SK-N-SH (cell line): ENCODE results near the gene MEI4. TPM values are rescaled to one million over a fixed set of nuclear protein-coding genes. Genes with fewer than 3 reads are reported as not detected.

ENCODE experiments used
- CTCF ChIA-PET: fragments of 300-600, 350-600 bp; formaldehyde crosslinking; extraction: SDS; loops from one replicate; lab custom pipeline; 2021; lab: Yijun Ruan, JAX
- POLR2A ChIA-PET: fragments of 350-600 bp; sonication (Branson Sonifier 250); formaldehyde crosslinking; extraction: SDS; loops from one replicate; lab custom pipeline; 2020; ENCODE audit warnings: antibody characterized with exemption, inconsistent platforms; lab: Yijun Ruan, JAX
- DNase-seq: peaks from one replicate; pipeline ENCODE4 v3.0.0; 2012
- H2AFZ ChIP-seq: fragments of 200-600 bp; sonication (generic); 2 replicates; pipeline ENCODE4 v1.8.1; 2016; ENCODE audit warnings: antibody characterized with exemption, mild to moderate bottlenecking, low read depth
- H3F3A ChIP-seq: fragments of 200-600 bp; sonication (generic); replicated peaks from 2 replicates; pipeline ENCODE3; 2016; ENCODE audit warnings: antibody characterized with exemption, mild to moderate bottlenecking; ENCODE audit not compliant: insufficient read depth
- H3K27ac ChIP-seq, 2 experiments: fragments of 200-500 bp in 1 of 2; fragments of 200-600 bp in 1 of 2; sonication (Bioruptor generic) in 1 of 2; sonication (generic), shearing (Covaris generic) in 1 of 2; 2 replicates each; pipeline versions ENCODE4 v1.5.1 to v1.6.1; 2014 to 2016; ENCODE audit warnings: low read depth in 2 of 2, inconsistent platforms in 1 of 2, low read length in 1 of 2, mild to moderate bottlenecking in 1 of 2, mixed read lengths in 1 of 2
- H3K27me3 ChIP-seq: fragments of 200-600 bp; sonication (generic), shearing (Covaris generic); 2 replicates; pipeline ENCODE4 v1.6.1; 2016; ENCODE audit warnings: mixed run types; ENCODE audit not compliant: insufficient read depth
- H3K36me3 ChIP-seq, 2 experiments: fragments of 200-500 bp in 1 of 2; fragments of 200-600 bp in 1 of 2; sonication (Bioruptor generic) in 1 of 2; sonication (generic) in 1 of 2; replicated peaks in 1 of 2; 2 replicates each; pipeline versions ENCODE3 to v1.5.1; 2014 to 2016; ENCODE audit warnings: low read length in 1 of 2, mild to moderate bottlenecking in 1 of 2; ENCODE audit not compliant: insufficient read depth in 2 of 2, control insufficient read depth in 1 of 2
- H3K4me1 ChIP-seq, 2 experiments: fragments of 200-500 bp in 1 of 2; fragments of 200-600 bp in 1 of 2; sonication (Bioruptor generic) in 1 of 2; sonication (generic), shearing (Covaris generic) in 1 of 2; 2 replicates each; pipeline versions ENCODE4 v1.5.1 to v1.6.1; 2014 to 2016; ENCODE audit warnings: low read depth in 1 of 2, low read length in 1 of 2, mixed run types in 1 of 2; ENCODE audit not compliant: insufficient read depth in 2 of 2, control insufficient read depth in 1 of 2
- H3K4me2 ChIP-seq: fragments of 200-600 bp; sonication (generic), shearing (Covaris generic); 2 replicates; pipeline ENCODE4 v1.6.1; 2017; ENCODE audit warnings: mixed run types
- H3K4me3 ChIP-seq, 2 experiments: fragments of 200-500 bp in 1 of 2; fragments of 200-600 bp in 1 of 2; sonication (Bioruptor generic) in 1 of 2; sonication (generic), shearing (Covaris generic) in 1 of 2; 2 replicates each; pipeline versions ENCODE4 v1.5.1 to v1.8.1; 2014 to 2016; ENCODE audit warnings: low read depth in 2 of 2, inconsistent platforms in 1 of 2, low read length in 1 of 2, mild to moderate bottlenecking in 1 of 2, mixed read lengths in 1 of 2, moderate library complexity in 1 of 2
- H3K79me2 ChIP-seq: fragments of 200-600 bp; sonication (generic); 2 replicates; pipeline ENCODE4 v1.8.1; 2017; ENCODE audit warnings: mild to moderate bottlenecking; ENCODE audit not compliant: insufficient read depth
- H3K9ac ChIP-seq: fragments of 200-600 bp; sonication (generic); 2 replicates; pipeline ENCODE4 v1.6.1; 2017; ENCODE audit warnings: mixed run types
- H3K9me2 ChIP-seq: fragments of 200-600 bp; sonication (generic); 2 replicates; pipeline ENCODE4 v1.6.1; 2017; ENCODE audit warnings: mixed run types
- H3K9me3 ChIP-seq: fragments of 200-600 bp; sonication (generic); 2 replicates; pipeline ENCODE4 v1.6.1; 2017; ENCODE audit warnings: mixed run types, mild to moderate bottlenecking, moderate library complexity
- H4K20me1 ChIP-seq: fragments of 200-600 bp; sonication (generic); 2 replicates; pipeline ENCODE4 v1.6.1; 2017; ENCODE audit warnings: mild to moderate bottlenecking, mixed run types; ENCODE audit not compliant: insufficient read depth
- CTCF ChIP-seq: fragments of 200-600 bp; sonication (generic); IDR thresholded peaks from 2 replicates; pipeline ENCODE4 v1.6.1; 2017; ENCODE audit warnings: antibody characterized with exemption, mild to moderate bottlenecking, moderate library complexity
- ELF1 ChIP-seq: IDR thresholded peaks from 2 replicates; pipeline ENCODE4 v1.4.0; 2012
- EP300 ChIP-seq, 2 experiments: IDR thresholded peaks; 2 replicates each; pipeline versions ENCODE4 v1.4.0 to v1.6.1; 2012; ENCODE audit warnings: borderline replicate concordance in 1 of 2, low read depth in 1 of 2, low read length in 1 of 2
- EZH2phosphoT487 ChIP-seq: fragments of 200-600 bp; sonication (generic); IDR thresholded peaks from 2 replicates; pipeline ENCODE4 v1.6.1; 2017; ENCODE audit warnings: low read depth, mixed run types, mild to moderate bottlenecking, antibody characterized with exemption, moderate library complexity, borderline replicate concordance
- FOXJ3 ChIP-seq: sonication (generic); formaldehyde crosslinking; IDR thresholded peaks from 2 replicates; pipeline ENCODE4 v1.5.1; 2020; ENCODE audit warnings: mild to moderate bottlenecking, missing genetic modification reagents
- GABPA ChIP-seq: IDR thresholded peaks from 2 replicates; pipeline ENCODE4 v1.4.0; 2012; ENCODE audit warnings: low read depth, mild to moderate bottlenecking
- JUND ChIP-seq: IDR thresholded peaks from 2 replicates; pipeline ENCODE4 v1.4.0; 2012
- MAX ChIP-seq: IDR thresholded peaks from 2 replicates; pipeline ENCODE4 v1.4.0; 2012; ENCODE audit warnings: low read depth
- MEF2A ChIP-seq: IDR thresholded peaks from 2 replicates; pipeline ENCODE4 v1.4.0; 2012; ENCODE audit warnings: low read depth, borderline replicate concordance
- NFIC ChIP-seq: IDR thresholded peaks from 2 replicates; pipeline ENCODE4 v1.4.0; 2012; ENCODE audit warnings: borderline replicate concordance
- RCOR1 ChIP-seq: fragments of 150-350 bp; IDR thresholded peaks from 2 replicates; pipeline ENCODE4 v1.6.1; 2017; ENCODE audit warnings: antibody characterized with exemption, low read length
- RFX5 ChIP-seq: IDR thresholded peaks from 2 replicates; pipeline ENCODE4 v1.6.1; 2012; ENCODE audit warnings: mild to moderate bottlenecking, improper control_type of control experiment, low read length
- RXRA ChIP-seq: IDR thresholded peaks from 2 replicates; pipeline ENCODE4 v1.4.0; 2012; ENCODE audit warnings: low read depth, mild to moderate bottlenecking, borderline replicate concordance
- TAF1 ChIP-seq: IDR thresholded peaks from 2 replicates; pipeline ENCODE4 v1.6.1; 2012; ENCODE audit warnings: low read depth, mild to moderate bottlenecking, low read length, moderate library complexity, borderline replicate concordance
- TEAD4 ChIP-seq: IDR thresholded peaks from 2 replicates; pipeline ENCODE4 v1.4.0; 2012; ENCODE audit warnings: mild to moderate bottlenecking, borderline replicate concordance; ENCODE audit not compliant: insufficient read depth
- USF2 ChIP-seq: fragments of 150-350 bp; IDR thresholded peaks from 2 replicates; pipeline ENCODE4 v1.6.1; 2017; ENCODE audit warnings: antibody characterized with exemption, low read length, low read depth, borderline replicate concordance
- YY1 ChIP-seq: IDR thresholded peaks from 2 replicates; pipeline ENCODE4 v1.4.0; 2012; ENCODE audit warnings: low read depth, mild to moderate bottlenecking
- ZBTB33 ChIP-seq: IDR thresholded peaks from 2 replicates; pipeline ENCODE4 v1.4.0; 2012; ENCODE audit warnings: low read depth, borderline replicate concordance
- WGBS: methylation state at CpG from one replicate; pipeline ENCODE4 v1.1.6; 2017; ENCODE audit warnings: low lambda C conversion rate; 5-methylcytosine and 5-hydroxymethylcytosine counted together
- polyA plus RNA-seq, 3 experiments: library from polyadenylated mRNA; depleted of rRNA; stranded (reverse); fragments of >200 nt; gene quantifications; 2 replicates each; pipeline ENCODE4 v1.2.3, GENCODE V29; 2012

Gene MEI4
- not detected in 2 replicates for polyA plus RNA-seq (2012; rRNA removed)
- polyA plus RNA-seq (2012; cell fraction: cytosol; rRNA removed), result not detected in 2 replicates
- not detected in 2 replicates for polyA plus RNA-seq (2012; cell fraction: nucleus; rRNA removed)

- no peaks in the 10 kb centered on the region for H3K27me3 ChIP-seq
- no peaks in the 10 kb centered on the region for H3K4me1 ChIP-seq
- 4% methylated on average over 2 of the region's 2 CpGs for WGBS
- no peak within 1 kb of the TSS for H3K27ac ChIP-seq
- no peak within 1 kb of the TSS for H3K4me3 ChIP-seq
- no peak within 1 kb of the TSS for H3K9ac ChIP-seq
- H4K20me1 ChIP-seq, result no peaks in the 10 kb centered on the region
- no peaks in the 10 kb centered on the region for H3K79me2 ChIP-seq
- no peaks in the 10 kb centered on the region for H3K9me2 ChIP-seq
- H3K4me2 ChIP-seq, result no peak within 1 kb of the TSS
- H3F3A ChIP-seq, result no peaks in the 10 kb centered on the region
- no peak within 1 kb of the TSS for H2AFZ ChIP-seq
- no peaks in the 10 kb centered on the region for H3K36me3 ChIP-seq
- CTCF ChIA-PET, result no interaction called here
- DNase-seq, result no peak
- no peak for TF ChIP-seq CTCF
- TF ChIP-seq USF2, result no peak
- no peak for TF ChIP-seq EP300 (IDR thresholded peaks at IDR 0.05; ENCODE audit: borderline replicate concordance in 1 of 2, low read depth in 1 of 2, low read length in 1 of 2)
- TF ChIP-seq, all 33 proteins: peak for 0
- no peaks in the 10 kb centered on the region for H3K9me3 ChIP-seq
- POLR2A ChIA-PET, result no interaction called here
Measured at GRCh38 chr6:77652739-77653138, at the start of gene MEI4. Gene MEI4 (plus strand): TSS chr6:77653039. CDS start chr6:77690672, 37,633 bp downstream.

- Histone ChIP-seq H3K36me3 (no peaks in the 10 kb centered on the region), H3K79me2 (no peaks in the 10 kb centered on the region), H2AFZ (no peak overlapping the region), H3K27me3 (no peaks in the 10 kb centered on the region), H3F3A (no peaks in the 10 kb centered on the region), H4K20me1 (no peaks in the 10 kb centered on the region), H3K4me1 (no peaks in the 10 kb centered on the region), H3K9me2 (no peaks in the 10 kb centered on the region), H3K4me2 (no peak overlapping the region), H3K27ac (no peak overlapping the region), H3K4me3 (no peak overlapping the region), H3K9ac (no peak overlapping the region), H3K9me3 (no peaks in the 10 kb centered on the region)
- ChIA-PET POLR2A (no interaction called here), CTCF (no interaction called here)
- TF ChIP-seq EZH2phosphoT487 (no peak), RXRA (no peak), RCOR1 (no peak), ELF1 (no peak), ZBTB33 (no peak), NFIC (no peak), MEF2A (no peak), FOXJ3 (no peak), MAX (no peak), USF2 (no peak), GABPA (no peak), RFX5 (no peak), CTCF (no peak), TEAD4 (no peak), TAF1 (no peak), YY1 (no peak), JUND (no peak)
- 3% methylated on average over 4 of the region's 4 CpGs for WGBS
- no peak for DNase-seq
Measured at GRCh38 chr6:77604476-77604875, 48.4 kb upstream of the MEI4 start.
